Adrenal gland (tissue), 12 donors: ENCODE measurements around the gene PIM3. TPM values are rescaled to one million over a fixed set of nuclear protein-coding genes. Genes with fewer than 3 reads are reported as not detected.
A peak's percentile ranks its signal among the peaks of the same experiment; 100 is the strongest.

ENCODE experiments used
- DNase-seq, 7 donors: peaks; one replicate each; pipeline ENCODE4 v3.0.0-alpha.2; 2019 to 2020
- H3K27ac ChIP-seq, 5 donors: fragments of 200-600 bp; sonication (generic) in 4 of 5; 1 replicate in 3 of 5; 2 replicates in 2 of 5; pipeline versions ENCODE4 v1.5.1 to v1.8.0; 2016 to 2020; ENCODE audit warnings: mild to moderate bottlenecking in 1 of 5
- H3K27me3 ChIP-seq: fragments of 200-600 bp; 2 replicates; pipeline ENCODE4 v1.8.0; 2021
- H3K36me3 ChIP-seq, 2 donors: fragments of 200-600 bp; replicated peaks in 1 of 2; 1 replicate in 1 of 2; 2 replicates in 1 of 2; pipeline versions ENCODE4 v1.5.1 to v1.8.0; 2018 to 2022
- H3K4me1 ChIP-seq, 2 donors: fragments of 200-600 bp; replicated peaks in 1 of 2; 1 replicate in 1 of 2; 2 replicates in 1 of 2; pipeline versions ENCODE4 v1.5.1 to v1.8.0; 2018 to 2021
- H3K4me3 ChIP-seq, 4 donors: fragments of 200-600 bp; sonication (generic) in 3 of 4; one replicate each; pipeline ENCODE4 v1.5.1; 2016 to 2018
- H3K9me3 ChIP-seq, 3 donors: fragments of 200-600 bp; sonication (generic) in 1 of 3; replicated peaks in 1 of 3; 1 replicate in 2 of 3; 2 replicates in 1 of 3; pipeline versions ENCODE4 v1.5.1 to v1.8.0; 2016 to 2021
- CTCF ChIP-seq, 6 experiments: fragments of 450-650 bp in 4 of 6; fragments of 200-600 bp in 2 of 6; sonication (generic) in 1 of 6; IDR thresholded peaks; 1 replicate in 5 of 6; 2 replicates in 1 of 6; pipeline versions ENCODE4 v1.5.1 to v1.8.0; 2016 to 2021; ENCODE audit warnings: antibody characterized with exemption in 6 of 6, mild to moderate bottlenecking in 2 of 6, moderate library complexity in 1 of 6
- POLR2A ChIP-seq, 2 donors: fragments of 450-650 bp; IDR thresholded peaks; one replicate each; pipeline ENCODE4 v1.6.1; 2017; ENCODE audit warnings: antibody characterized with exemption in 2 of 2, mild to moderate bottlenecking in 2 of 2, moderate library complexity in 1 of 2
- WGBS, 4 donors: extraction: QIAGEN DNeasy Blood & Tissue Kit in 2 of 4; methylation state at CpG; one replicate each; pipeline versions ENCODE4 v1.1.5 to v1.1.7; 2013 to 2017; 5-methylcytosine and 5-hydroxymethylcytosine counted together
- intact Hi-C, 2 donors: fragments of 100-400 bp; cut with DNase I; formaldehyde crosslinking; loops; one replicate each; pipeline versions ENCODE4 v1.14.1 to v1.15.0; 2022 to 2023
- polyA plus RNA-seq, 3 donors: library from polyadenylated mRNA; stranded (reverse); fragments of 200-250 nt in 2 of 3; fragments of 350-450 nt in 1 of 3; fragmentation: Illumina TruSeq in 1 of 3; extraction: RNeasy Lipid Tissue Mini Kit (QIAGEN cat#74804) in 1 of 3; gene quantifications; one replicate each; pipeline ENCODE4 v1.2.3, GENCODE V29; 2013 to 2014
- total RNA-seq, 9 donors: library from RNA; depleted of rRNA in 4 of 9; stranded (reverse); fragments of >200 nt in 4 of 9; fragments of 120-200 nt in 1 of 9; fragmentation: NEBNext Ultra II Directional in 1 of 9; extraction: Animal tissue kit (Norgen Biotek cat#: 25700) in 1 of 9; gene quantifications; one replicate each; pipeline versions ENCODE4 v1.1.0 to v1.2.4, GENCODE V29; 2013 to 2023
- donor health status: healthy with polysubstance abuse.
- donor health status: Bipolar disorder and iron deficiency.
- donor health status: DM: yes; HTN: yes; CAD: no.
- donor health status: DM: no; HTN: no; CAD: no.
- donor health status: DM: no; HTN: no; CAD: no.
- donor health status: DM: yes; HTN: yes; CAD: no.

Gene PIM3
- total and polyA plus RNA-seq, 12 donors = 7.2 to 99.2 (median 51.7) TPM

- Histone ChIP-seq H3K9me3 (no peaks in the 10 kb centered on the region), H3K4me3 (no peak overlapping the region), H3K36me3 (peaks cover 0 to 18% of the 10 kb centered on the region in 2 donors), H3K4me1 (peaks cover 69 to 85% of the 10 kb centered on the region in 2 donors), H3K27me3 (no peaks in the 10 kb centered on the region), H3K27ac (peak overlapping the region; percentile 94 to 98 (median 96))
- DNase-seq = peak; percentile 40 to 87 (median 76)
- WGBS, 4 donors = 31 to 40% (median 36%) methylated on average over 5 to 36 of the region's 36 CpGs
- TF ChIP-seq POLR2A (IDR thresholded peaks at IDR 0.05) (no peak), CTCF (IDR thresholded peaks at IDR 0.05) (no peak)
- intact Hi-C loops = no loop called here
These were observed 6.5 kb downstream of the PIM3 start for GRCh38 chr22:49966774-49967705.

- intact Hi-C loops = no loop called here
- peak; percentile 77 to 96 (median 92) for DNase-seq
These were observed 7.2 kb downstream of the PIM3 start for GRCh38 chr22:49967706-49968208.

GRCh38 chr22:49968313-49968830 is 7.8 kb downstream of the PIM3 start:
- Histone ChIP-seq H3K4me1 (peaks cover 63 to 79% of the 10 kb centered on the region in 2 donors), H3K27me3 (no peaks in the 10 kb centered on the region), H3K36me3 (peaks cover 0 to 9% of the 10 kb centered on the region in 2 donors), H3K4me3 (no peak overlapping the region), H3K27ac (peak overlapping the region; percentile 94 to 98 (median 96)), H3K9me3 (no peaks in the 10 kb centered on the region)
- peak in 5 of 7 donors; percentile 28 to 69 (median 40) for DNase-seq
- TF ChIP-seq CTCF (IDR thresholded peaks at IDR 0.05) (no peak), POLR2A (IDR thresholded peaks at IDR 0.05) (no peak)
- WGBS, 4 donors = 82 to 89% (median 86%) methylated on average over 7 to 11 of the region's 11 CpGs
- intact Hi-C loops = no loop called here

More at GRCh38 chr22:49967706-49968208, 7.2 kb downstream of the PIM3 start:
- peak in 1 of 2 donors; percentile 54 for TF ChIP-seq POLR2A (IDR thresholded peaks at IDR 0.05)
- TF ChIP-seq CTCF (IDR thresholded peaks at IDR 0.05) = no peak
- H3K9me3 ChIP-seq = no peaks in the 10 kb centered on the region
- H3K36me3 ChIP-seq = peaks cover 0 to 15% of the 10 kb centered on the region in 2 donors
- 16 to 43% (median 29%) methylated on average over 11 to 18 of the region's 18 CpGs for WGBS, 4 donors
- peaks cover 69 to 85% of the 10 kb centered on the region in 2 donors for H3K4me1 ChIP-seq
- no peaks in the 10 kb centered on the region for H3K27me3 ChIP-seq
- H3K27ac ChIP-seq = peak overlapping the region; percentile 94 to 98 (median 96)
- H3K4me3 ChIP-seq = no peak overlapping the region
